NB4 (cell line): Measurements from ENCODE around the gene DCD.

Experiments
- CTCF ChIP-seq: IDR thresholded peaks from one replicate; pipeline ENCODE4 v1.5.1; 2012; ENCODE audit warnings: low read depth, low read length
- MAX ChIP-seq: IDR thresholded peaks from 2 replicates; pipeline ENCODE4 v1.6.1; 2011; ENCODE audit warnings: low read depth, low read length

DNA sequence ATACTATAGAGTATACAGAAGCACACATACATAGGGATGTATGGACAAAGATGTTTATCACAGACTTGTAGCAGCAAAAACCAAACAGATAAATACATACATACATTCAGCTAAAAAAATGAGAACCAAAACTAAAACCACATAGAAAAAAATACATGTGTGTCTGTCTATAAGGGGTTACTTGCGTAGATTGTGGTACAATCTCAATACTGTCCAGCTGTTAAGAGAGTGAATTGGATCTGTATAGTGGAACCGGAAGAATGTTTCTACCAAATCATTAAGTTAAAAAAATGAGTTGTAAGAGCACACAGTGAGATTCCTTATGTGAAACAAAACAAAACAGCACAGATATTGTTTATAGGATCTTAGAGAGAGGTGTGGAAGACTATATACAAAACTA is 44.2 kb upstream of the DCD start:
- no peak for TF ChIP-seq CTCF
- TF ChIP-seq MAX, result no peak
